Measurements from ENCODE around the gene SLC22A8. TPM values are rescaled to one million over a fixed set of nuclear protein-coding genes. Genes with fewer than 3 reads are reported as not detected.

Gene SLC22A8
- total RNA-seq, 6 experiments from 2014 or later: not detected

DNA sequence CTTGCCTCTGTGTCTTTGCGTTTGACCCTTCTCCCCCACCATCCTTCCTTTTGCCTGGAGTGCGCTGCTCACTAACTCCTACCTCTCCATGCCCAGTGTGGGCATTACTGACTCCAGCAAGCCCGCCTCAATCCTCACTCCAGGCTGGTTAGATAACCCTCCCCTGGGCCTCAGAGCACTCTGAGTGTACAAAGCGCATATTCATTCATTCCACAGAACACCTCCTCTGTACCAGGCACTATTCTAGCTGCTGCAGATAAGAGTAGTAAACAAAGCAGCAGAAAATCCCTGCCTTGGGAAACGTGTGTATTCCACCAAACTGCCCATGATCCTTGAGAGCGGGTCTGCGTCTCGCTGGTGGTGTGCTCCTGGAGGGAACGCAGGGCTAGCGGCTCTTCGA is 3.2 kb downstream of the SLC22A8 start:
- intact Hi-C loops (cut with DNase I): no loop called here
- H3K9me3 ChIP-seq: no peaks in the 10 kb centered on the region
- H3K4me1 ChIP-seq: no peaks in the 10 kb centered on the region
- H3K36me3 ChIP-seq: no peaks in the 10 kb centered on the region
- H3K4me3 ChIP-seq: no peak overlapping the region
- H3K27me3 ChIP-seq: no peaks in the 10 kb centered on the region
- TF ChIP-seq POLR2A (IDR thresholded peaks at IDR 0.05): no peak
- TF ChIP-seq, protein P1, sequence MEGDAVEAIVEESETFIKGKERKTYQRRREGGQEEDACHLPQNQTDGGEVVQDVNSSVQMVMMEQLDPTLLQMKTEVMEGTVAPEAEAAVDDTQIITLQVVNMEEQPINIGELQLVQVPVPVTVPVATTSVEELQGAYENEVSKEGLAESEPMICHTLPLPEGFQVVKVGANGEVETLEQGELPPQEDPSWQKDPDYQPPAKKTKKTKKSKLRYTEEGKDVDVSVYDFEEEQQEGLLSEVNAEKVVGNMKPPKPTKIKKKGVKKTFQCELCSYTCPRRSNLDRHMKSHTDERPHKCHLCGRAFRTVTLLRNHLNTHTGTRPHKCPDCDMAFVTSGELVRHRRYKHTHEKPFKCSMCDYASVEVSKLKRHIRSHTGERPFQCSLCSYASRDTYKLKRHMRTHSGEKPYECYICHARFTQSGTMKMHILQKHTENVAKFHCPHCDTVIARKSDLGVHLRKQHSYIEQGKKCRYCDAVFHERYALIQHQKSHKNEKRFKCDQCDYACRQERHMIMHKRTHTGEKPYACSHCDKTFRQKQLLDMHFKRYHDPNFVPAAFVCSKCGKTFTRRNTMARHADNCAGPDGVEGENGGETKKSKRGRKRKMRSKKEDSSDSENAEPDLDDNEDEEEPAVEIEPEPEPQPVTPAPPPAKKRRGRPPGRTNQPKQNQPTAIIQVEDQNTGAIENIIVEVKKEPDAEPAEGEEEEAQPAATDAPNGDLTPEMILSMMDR (IDR thresholded peaks at IDR 0.05): no peak
- no peak for ATAC-seq
- 82% methylated on average over 7 of the region's 11 CpGs for WGBS (ENCODE audit: insufficient coverage, low coverage, low lambda C conversion rate, missing lambda C conversion rate)
- no peak overlapping the region for H3K27ac ChIP-seq
- DNase-seq: no peak

DNA sequence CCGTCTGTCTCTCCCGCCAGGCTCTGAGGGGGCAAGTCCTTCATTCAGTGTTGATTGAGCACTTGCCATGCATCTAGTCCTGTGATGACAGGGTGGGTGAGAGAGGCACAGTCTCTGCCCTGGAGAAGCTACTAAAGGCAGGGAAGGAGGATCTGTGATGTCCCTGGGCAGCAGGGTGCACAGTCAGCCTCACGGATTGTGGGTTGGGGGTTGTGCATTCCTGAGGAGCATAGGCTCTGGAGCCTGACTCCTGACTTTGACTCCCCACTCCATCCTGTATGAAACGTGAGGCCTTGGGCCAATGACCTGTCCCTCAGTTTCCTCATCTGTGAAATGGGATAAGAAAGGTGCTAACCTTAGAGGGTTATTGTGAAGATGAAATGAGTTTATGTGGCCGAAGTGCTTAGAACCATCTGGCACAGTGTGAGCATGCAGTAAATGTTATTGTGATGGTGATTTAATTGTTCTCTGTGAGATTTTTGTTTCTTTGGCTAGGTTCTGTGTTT is 4.7 kb downstream of the SLC22A8 start:
- WGBS (ENCODE audit: insufficient coverage, low coverage, low lambda C conversion rate, missing lambda C conversion rate): 66% methylated on average over 3 of the region's 5 CpGs
- no peaks in the 10 kb centered on the region for H3K4me1 ChIP-seq

DNA sequence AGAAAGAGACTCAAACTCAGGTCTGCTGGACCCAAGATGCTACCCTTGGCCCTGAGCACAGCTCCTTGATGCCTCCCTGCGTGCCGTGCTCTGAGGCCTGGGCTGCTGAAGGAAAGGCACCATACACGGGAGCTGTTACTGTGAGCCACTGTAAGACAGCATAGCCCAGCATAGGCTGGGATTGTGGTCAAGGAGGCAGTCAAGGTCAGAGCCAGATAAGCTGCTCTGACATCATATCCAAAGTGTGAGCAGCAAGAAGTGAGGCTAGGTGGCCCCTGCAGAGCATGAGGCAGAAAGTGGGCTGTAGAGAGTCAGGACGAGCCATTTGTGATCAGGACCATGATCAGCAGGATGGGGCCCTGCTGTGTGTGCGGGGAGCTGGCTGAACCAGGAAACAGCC is 7.7 kb downstream of the SLC22A8 start:
- ATAC-seq (no peak), DNase-seq (no peak)
- Histone ChIP-seq H3K27me3 (no peaks in the 10 kb centered on the region), H3K4me3 (no peak overlapping the region), H3K36me3 (no peaks in the 10 kb centered on the region), H3K27ac (no peak overlapping the region), H3K4me1 (no peaks in the 10 kb centered on the region), H3K9me3 (no peaks in the 10 kb centered on the region)
- intact Hi-C loops (cut with DNase I): no loop called here
- WGBS (ENCODE audit: insufficient coverage, low coverage, low lambda C conversion rate, missing lambda C conversion rate): 88% methylated on average over 3 of the region's 5 CpGs
- TF ChIP-seq, protein P1 (IDR thresholded peaks at IDR 0.05): no peak
- no peak for TF ChIP-seq POLR2A (IDR thresholded peaks at IDR 0.05)

More for the DNA sequence above, 4.7 kb downstream of the SLC22A8 start:
- no peaks in the 10 kb centered on the region for H3K9me3 ChIP-seq
- ATAC-seq: no peak
- no peak overlapping the region for H3K4me3 ChIP-seq
- intact Hi-C loops (cut with DNase I): no loop called here
- no peaks in the 10 kb centered on the region for H3K27me3 ChIP-seq
- H3K36me3 ChIP-seq: no peaks in the 10 kb centered on the region
- TF ChIP-seq, protein P1 (IDR thresholded peaks at IDR 0.05): no peak
- no peak for TF ChIP-seq POLR2A (IDR thresholded peaks at IDR 0.05)
- DNase-seq: no peak
- no peak overlapping the region for H3K27ac ChIP-seq

DNA sequence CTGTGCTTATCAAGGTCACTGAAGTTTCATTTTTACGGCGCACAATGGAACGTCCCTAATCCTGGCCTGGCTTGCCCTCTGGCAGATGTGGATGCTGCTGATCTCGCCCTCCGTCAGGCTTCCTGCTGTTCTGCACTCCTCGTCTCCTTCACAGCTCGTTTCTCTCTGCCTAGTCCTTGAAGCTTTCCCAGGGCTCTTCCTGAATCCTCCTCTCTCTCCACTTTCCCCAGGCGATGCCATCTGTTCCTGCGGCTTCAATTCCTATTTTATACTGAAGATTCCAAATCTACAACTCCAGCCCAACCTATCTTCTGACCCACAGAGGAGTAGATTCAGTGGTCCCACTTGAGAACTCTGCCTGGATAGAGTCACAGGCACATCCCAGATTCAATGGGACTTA is 14.2 kb downstream of the SLC22A8 start:
- ATAC-seq: no peak
- no peak for TF ChIP-seq POLR2A (IDR thresholded peaks at IDR 0.05)
- TF ChIP-seq, protein P1 (IDR thresholded peaks at IDR 0.05): no peak
- 75% methylated on average over 9 of the region's 9 CpGs for WGBS (ENCODE audit: insufficient coverage, low coverage, low lambda C conversion rate, missing lambda C conversion rate)
- Histone ChIP-seq H3K4me3 (no peak overlapping the region), H3K9me3 (no peaks in the 10 kb centered on the region), H3K27ac (no peak overlapping the region), H3K36me3 (no peaks in the 10 kb centered on the region), H3K4me1 (peaks cover 0 to 8% (median 0%) of the 10 kb centered on the region in 4 donors), H3K27me3 (no peaks in the 10 kb centered on the region)
- intact Hi-C loops (cut with DNase I): no loop called here
- DNase-seq: no peak

DNA sequence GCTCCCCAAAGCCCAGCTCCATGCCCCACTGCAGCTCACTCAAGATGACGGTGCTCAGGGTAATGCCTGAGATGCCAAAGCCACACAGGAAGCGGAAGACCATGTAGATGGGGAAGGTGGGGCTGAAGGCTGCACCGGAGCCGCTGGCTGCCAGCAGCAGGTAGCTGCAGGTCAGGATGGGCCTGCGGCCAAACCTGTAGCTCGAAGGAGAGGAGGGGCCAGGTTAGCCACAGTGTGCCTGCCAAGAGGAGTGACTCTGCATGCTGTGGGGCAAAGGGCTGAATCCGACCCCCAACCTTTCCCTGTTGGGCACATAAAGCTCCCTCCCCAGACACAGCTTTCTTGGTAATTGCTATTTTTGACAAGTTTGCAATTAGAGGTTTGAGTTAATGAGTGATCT is 16.0 kb downstream of the SLC22A8 start:
- H3K4me3 ChIP-seq: no peak overlapping the region
- H3K27ac ChIP-seq: no peak overlapping the region
- intact Hi-C loops (cut with DNase I): no loop called here
- ATAC-seq: peak; percentile 74 to 95 (median 81)
- peak; percentile 59 to 87 (median 73) for DNase-seq
- no CpG with 5 or more reads among the region's 7 CpGs for WGBS (ENCODE audit: insufficient coverage, low coverage, low lambda C conversion rate, missing lambda C conversion rate)
- H3K9me3 ChIP-seq: no peaks in the 10 kb centered on the region
- no peaks in the 10 kb centered on the region for H3K27me3 ChIP-seq
- TF ChIP-seq POLR2A (IDR thresholded peaks at IDR 0.05): no peak
- TF ChIP-seq, protein P1 (IDR thresholded peaks at IDR 0.05): no peak
- H3K4me1 ChIP-seq: peaks cover 0 to 8% (median 0%) of the 10 kb centered on the region in 4 donors
- no peaks in the 10 kb centered on the region for H3K36me3 ChIP-seq
